GM10266 (cell line): Measurements from ENCODE around the gene RYR1.
A peak's percentile ranks its signal among the peaks of the same experiment; 100 is the strongest.

ENCODE experiments used
- DNase-seq: peaks from one replicate; pipeline ENCODE4 v3.0.0; 2012; ENCODE audit errors: extremely low spot score
- TF ChIP-seq, protein P1 (sequence below): IDR thresholded peaks from 2 replicates; pipeline ENCODE4 v1.5.1; 2012; ENCODE audit warnings: mild to moderate bottlenecking, low read depth; ENCODE audit not compliant: control insufficient read depth, insufficient read depth; ENCODE audit errors: missing control alignments

Gene RYR1

GRCh38 chr19:38412491-38412890 lies 21.0 kb upstream of the RYR1 start:
- DNase-seq = no peak
- TF ChIP-seq, protein P1, sequence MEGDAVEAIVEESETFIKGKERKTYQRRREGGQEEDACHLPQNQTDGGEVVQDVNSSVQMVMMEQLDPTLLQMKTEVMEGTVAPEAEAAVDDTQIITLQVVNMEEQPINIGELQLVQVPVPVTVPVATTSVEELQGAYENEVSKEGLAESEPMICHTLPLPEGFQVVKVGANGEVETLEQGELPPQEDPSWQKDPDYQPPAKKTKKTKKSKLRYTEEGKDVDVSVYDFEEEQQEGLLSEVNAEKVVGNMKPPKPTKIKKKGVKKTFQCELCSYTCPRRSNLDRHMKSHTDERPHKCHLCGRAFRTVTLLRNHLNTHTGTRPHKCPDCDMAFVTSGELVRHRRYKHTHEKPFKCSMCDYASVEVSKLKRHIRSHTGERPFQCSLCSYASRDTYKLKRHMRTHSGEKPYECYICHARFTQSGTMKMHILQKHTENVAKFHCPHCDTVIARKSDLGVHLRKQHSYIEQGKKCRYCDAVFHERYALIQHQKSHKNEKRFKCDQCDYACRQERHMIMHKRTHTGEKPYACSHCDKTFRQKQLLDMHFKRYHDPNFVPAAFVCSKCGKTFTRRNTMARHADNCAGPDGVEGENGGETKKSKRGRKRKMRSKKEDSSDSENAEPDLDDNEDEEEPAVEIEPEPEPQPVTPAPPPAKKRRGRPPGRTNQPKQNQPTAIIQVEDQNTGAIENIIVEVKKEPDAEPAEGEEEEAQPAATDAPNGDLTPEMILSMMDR = no peak

DNA sequence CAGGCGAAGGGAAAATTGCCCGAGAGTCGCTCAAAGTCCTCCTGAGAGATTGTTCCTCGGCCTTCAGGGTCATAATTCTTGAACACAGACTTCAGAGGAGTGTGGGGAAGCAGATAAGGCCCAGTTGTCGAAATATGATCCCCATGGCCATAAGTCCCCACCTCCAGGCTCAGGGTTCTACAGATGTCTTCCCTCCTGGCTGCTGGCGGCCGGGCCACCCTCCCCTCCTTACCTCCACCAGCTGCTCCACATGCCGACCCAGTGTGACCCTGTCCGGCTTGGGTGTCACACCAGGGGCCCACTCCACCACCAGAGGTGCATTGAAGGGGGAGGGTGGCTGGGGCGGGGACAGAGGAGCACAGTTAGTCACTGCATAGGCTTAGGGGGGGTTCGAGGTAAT lies 20.5 kb upstream of the RYR1 start:
- DNase-seq = no peak
- TF ChIP-seq, protein P1 = no peak

DNA sequence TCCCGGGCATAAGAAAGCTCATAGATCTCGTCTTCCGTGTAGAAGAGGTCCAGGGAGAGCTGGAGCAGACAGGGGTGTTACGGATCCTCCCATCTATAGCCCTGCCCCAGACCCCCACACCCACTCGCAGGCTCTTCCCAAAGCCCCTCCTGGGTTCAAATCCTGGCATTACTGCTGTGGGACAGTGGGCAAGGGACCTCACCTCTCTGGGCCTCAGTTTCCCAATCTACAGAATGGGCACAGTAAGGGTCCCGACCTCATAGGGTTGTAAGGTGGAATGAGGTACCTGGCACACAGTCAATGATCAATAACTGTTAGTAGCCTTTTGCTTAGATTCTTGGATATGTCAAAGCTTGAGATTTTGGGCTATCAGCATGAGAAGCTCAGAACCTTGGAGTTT lies 20.1 kb upstream of the RYR1 start:
- DNase-seq = no peak
- TF ChIP-seq, protein P1 = no peak

DNA sequence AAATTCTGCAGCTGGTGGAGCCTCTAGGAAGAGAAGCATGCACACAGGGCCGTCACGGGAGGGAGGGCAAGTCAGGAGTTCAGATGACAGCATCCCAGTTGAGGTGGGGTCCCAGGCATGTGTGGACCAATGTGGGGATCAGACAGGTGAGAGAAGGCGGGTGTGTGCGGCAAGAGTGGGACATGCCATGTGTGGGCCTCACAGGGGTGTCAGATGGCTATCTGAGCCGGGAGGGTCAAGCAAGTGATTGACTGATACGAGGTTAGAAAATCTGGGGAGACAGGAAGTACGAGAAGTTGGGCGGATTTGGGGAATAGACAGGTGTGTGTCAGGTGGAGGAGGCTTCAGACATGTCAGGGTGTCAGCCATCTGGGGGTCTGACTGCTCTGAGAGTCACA lies 16.3 kb upstream of the RYR1 start:
- TF ChIP-seq, protein P1 = no peak
- no peak for DNase-seq

GRCh38 chr19:38417544-38418506 lies 15.7 kb upstream of the RYR1 start:
- DNase-seq = peak; percentile 49
- TF ChIP-seq, protein P1 = no peak

DNA sequence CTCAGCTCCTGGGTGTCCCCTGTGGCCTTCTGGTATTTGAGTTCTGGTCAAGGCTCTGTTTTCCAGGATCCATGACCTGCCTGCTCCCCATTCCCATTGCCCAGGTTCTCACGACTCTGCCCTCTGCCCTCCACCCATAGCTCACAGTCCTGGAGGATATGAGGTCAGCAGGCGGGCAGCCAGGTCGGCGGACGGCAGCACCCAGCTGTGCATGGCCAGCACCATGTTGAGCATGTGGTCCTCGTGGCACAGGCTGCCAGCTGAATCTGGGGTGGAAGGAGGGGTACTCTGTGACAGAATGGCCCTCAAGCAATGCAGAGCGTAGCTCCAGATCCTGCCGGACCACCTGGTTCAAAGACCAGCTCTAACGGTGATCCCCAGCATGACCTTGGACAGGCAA lies 12.6 kb upstream of the RYR1 start:
- DNase-seq = no peak
- TF ChIP-seq, protein P1 = no peak

GRCh38 chr19:38421856-38422255 lies 11.6 kb upstream of the RYR1 start:
- no peak for DNase-seq
- TF ChIP-seq, protein P1 = no peak
